AG09309 (cell line): Measurements from ENCODE around the gene CNTN2.

Experiments used
- DNase-seq: peaks from one replicate; pipeline ENCODE4 v3.0.0-alpha.2; 2010; ENCODE audit warnings: low read depth
- H3K4me3 ChIP-seq: 2 replicates; pipeline ENCODE4 v1.5.1; 2011; ENCODE audit warnings: mild to moderate bottlenecking, low read depth, low read length, moderate library complexity; ENCODE audit not compliant: control insufficient read depth
- TF ChIP-seq, protein P1 (sequence below): IDR thresholded peaks from 2 replicates; pipeline ENCODE4 v1.5.1; 2011; ENCODE audit warnings: mild to moderate bottlenecking, low read depth, low read length, inconsistent platforms; ENCODE audit not compliant: insufficient read depth, control insufficient read depth; ENCODE audit errors: missing control alignments

The CNTN2 gene

DNA sequence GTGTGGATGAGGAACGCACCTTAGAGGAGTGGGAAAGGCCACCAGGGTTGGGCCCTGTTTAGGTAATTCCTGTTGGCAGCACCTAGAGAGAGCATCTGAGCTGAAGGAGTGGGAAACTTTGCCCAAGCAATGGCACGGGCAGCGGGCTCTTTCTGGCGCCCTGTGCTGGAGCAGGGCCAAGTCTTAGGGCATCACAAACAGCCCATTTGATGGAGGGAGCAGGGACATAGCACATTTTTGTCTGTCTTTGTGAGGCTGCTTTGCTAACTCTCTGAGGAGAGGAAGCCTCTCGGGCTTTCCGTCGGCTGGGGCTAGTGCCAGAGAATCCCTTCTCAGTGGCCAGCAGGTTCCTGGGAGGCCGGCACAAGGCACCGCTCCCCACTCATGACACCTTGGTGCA lies 22.5 kb upstream of the CNTN2 start:
- no peak overlapping the region for H3K4me3 ChIP-seq
- TF ChIP-seq, protein P1, sequence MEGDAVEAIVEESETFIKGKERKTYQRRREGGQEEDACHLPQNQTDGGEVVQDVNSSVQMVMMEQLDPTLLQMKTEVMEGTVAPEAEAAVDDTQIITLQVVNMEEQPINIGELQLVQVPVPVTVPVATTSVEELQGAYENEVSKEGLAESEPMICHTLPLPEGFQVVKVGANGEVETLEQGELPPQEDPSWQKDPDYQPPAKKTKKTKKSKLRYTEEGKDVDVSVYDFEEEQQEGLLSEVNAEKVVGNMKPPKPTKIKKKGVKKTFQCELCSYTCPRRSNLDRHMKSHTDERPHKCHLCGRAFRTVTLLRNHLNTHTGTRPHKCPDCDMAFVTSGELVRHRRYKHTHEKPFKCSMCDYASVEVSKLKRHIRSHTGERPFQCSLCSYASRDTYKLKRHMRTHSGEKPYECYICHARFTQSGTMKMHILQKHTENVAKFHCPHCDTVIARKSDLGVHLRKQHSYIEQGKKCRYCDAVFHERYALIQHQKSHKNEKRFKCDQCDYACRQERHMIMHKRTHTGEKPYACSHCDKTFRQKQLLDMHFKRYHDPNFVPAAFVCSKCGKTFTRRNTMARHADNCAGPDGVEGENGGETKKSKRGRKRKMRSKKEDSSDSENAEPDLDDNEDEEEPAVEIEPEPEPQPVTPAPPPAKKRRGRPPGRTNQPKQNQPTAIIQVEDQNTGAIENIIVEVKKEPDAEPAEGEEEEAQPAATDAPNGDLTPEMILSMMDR: no peak
- no peak for DNase-seq

DNA sequence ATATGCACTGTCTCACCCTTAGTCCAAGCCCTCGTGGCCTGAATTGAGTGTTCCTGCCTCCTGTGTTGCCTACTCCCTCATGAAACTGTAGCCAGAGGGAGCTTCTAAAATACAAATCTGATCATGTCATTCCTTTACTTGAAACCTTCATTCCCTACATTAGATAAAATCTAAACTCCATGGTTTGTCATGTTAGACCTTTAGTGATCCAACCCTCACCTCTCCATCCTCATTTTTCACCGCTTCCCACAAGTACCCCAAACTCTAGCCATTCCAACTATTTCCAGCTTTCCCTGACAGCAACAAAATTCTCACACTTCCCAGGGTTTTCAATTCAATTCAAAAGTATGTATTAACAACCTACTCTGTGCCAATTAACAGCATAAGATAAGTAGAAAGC lies 18.3 kb upstream of the CNTN2 start:
- no peak for DNase-seq
- H3K4me3 ChIP-seq: no peak overlapping the region
- TF ChIP-seq, protein P1: no peak

DNA sequence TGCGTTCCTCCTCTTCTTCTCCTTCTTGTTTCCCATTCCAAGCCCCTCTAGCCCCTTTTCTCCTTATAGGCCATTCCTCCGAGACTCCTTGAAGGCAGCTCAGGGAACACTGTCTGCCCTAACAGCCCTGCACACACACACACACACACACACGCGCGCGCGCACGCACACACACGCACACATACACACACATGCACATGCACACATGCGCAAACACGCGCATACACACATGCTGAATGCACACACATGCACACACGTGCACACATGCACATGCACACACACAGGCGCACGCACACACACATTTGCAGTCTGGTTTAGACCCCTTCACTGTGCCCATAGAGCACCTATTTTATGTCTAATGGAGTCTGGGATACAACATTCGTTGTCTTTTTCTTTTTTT lies 17.8 kb upstream of the CNTN2 start:
- DNase-seq: no peak
- H3K4me3 ChIP-seq: no peak overlapping the region
- TF ChIP-seq, protein P1: no peak

DNA sequence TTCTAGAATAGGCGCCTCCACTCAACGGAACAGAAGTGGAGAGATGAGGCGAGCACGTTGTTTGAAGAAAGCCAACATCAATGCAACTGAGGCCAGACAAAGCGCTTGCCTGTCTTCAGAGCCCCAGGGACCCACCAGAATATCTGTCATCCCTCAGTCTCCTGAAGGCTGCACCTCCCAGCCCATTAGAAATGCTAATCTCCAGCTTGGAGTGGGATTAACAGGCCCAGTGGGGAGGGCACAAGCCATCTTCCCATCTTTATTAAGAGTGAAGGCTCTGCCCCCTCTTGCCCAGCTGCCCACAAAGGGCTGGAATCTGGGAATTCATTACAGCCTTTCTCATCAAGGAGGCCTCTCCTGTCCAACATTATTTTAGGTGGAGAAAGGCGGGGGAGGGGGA lies 16.8 kb upstream of the CNTN2 start:
- no peak for DNase-seq
- H3K4me3 ChIP-seq: no peak overlapping the region
- TF ChIP-seq, protein P1: no peak

DNA sequence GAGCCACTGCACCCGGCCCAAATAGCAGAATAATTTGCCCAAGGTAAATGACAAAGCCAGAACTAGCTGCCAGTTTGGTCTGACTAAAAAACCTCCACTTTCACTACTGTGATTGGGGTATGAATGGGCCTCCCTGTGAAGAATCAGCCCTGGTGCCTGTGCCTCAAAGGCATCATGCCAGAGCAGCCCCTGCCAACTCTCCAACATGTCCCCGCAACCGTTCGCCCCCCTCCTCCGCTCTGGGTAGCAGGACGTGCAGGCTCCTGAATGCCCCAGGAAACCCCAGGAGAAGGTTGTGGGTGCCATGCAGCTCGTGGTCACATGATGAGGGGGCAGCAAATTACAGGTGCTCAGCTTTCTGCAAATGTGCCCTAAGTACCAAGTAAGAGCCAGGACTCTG lies 14.6 kb upstream of the CNTN2 start:
- no peak for DNase-seq
- TF ChIP-seq, protein P1: no peak
- H3K4me3 ChIP-seq: no peak overlapping the region

DNA sequence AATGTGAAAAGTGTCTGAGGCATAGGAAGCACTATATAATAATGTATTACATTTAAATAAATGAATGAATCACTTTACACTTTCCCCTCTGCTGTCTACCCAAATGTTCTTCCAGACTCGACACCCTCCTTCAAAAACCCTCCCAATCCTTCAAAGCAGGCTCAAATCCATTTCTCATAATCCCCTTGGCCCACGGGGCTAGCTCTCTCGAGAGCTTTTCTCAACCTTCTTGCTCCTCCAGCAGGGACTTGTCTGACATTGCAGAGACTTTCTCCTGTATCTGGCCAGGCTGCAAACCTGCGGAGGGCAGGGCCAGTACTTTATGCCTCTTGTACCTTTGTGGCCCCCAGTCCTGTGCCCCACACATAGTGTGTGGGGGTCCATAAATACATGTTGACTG lies 14.1 kb upstream of the CNTN2 start:
- TF ChIP-seq, protein P1: no peak
- no peak overlapping the region for H3K4me3 ChIP-seq
- no peak for DNase-seq

DNA sequence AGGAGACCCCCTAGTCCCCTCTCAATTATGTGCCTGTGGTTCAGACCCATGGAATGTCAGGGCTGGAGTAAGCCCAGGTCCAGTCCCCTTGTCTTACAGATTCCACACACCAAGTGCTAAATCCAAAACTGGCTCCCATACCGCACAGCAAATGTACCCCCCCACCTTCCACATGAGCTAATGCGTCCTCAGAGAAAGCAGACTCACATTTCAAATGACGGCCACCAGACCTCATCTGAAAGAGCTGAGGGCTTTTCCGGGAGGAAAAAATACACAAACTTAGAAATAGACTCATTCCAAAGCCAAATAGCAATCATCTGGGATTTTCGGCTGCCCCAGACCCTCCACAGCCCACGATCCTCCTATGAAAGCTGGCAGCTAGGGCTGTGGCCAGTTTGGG lies 12.8 kb upstream of the CNTN2 start:
- no peak for DNase-seq
- TF ChIP-seq, protein P1: no peak

More for the DNA sequence above, 12.8 kb upstream of the CNTN2 start:
- H3K4me3 ChIP-seq: no peak overlapping the region
